Activated T-helper 17 cell treated with anti-CD3 and anti-CD28 coated beads, Interleukin-2, amount 50 U/mL, for 72 hours (primary cell): ENCODE measurements around the gene TAF11L9. TPM values are rescaled to one million over a fixed set of nuclear protein-coding genes. Genes with fewer than 3 reads are reported as not detected.
"Not testable (repeated sequence)": the region's sequence is repeated elsewhere in the genome, so short reads cannot be mapped to it uniquely, and the experiment has no call there.

Source experiments
- ATAC-seq: fragments of 150-1000 bp; cut with Tn5 transposase; replicated peaks from 2 replicates; pipeline ENCODE4 v1.10.0; 2021; ENCODE audit warnings: mild to moderate bottlenecking, moderate library complexity
- H3K27ac Mint-ChIP-seq: one replicate; pipeline ENCODE4 v1.8.0; 2022; ENCODE audit warnings: mixed read lengths
- H3K27me3 Mint-ChIP-seq: one replicate; pipeline ENCODE4 v1.8.0; 2022; ENCODE audit warnings: mixed read lengths
- H3K36me3 Mint-ChIP-seq: one replicate; pipeline ENCODE4 v1.8.0; 2022; ENCODE audit warnings: low read depth, mild to moderate bottlenecking, mixed read lengths
- H3K4me1 Mint-ChIP-seq: one replicate; pipeline ENCODE4 v1.8.0; 2022; ENCODE audit warnings: mixed read lengths
- H3K4me3 Mint-ChIP-seq: one replicate; pipeline ENCODE4 v1.8.0; 2022; ENCODE audit warnings: mild to moderate bottlenecking, mixed read lengths
- H3K9me3 Mint-ChIP-seq: one replicate; pipeline ENCODE4 v1.8.0; 2022; ENCODE audit warnings: mixed read lengths
- total RNA-seq, 2 donors: library from RNA; stranded (reverse); gene quantifications; one replicate each; pipeline ENCODE4 v1.2.3, GENCODE V29; 2022

Gene TAF11L9
- not detected for total RNA-seq

DNA sequence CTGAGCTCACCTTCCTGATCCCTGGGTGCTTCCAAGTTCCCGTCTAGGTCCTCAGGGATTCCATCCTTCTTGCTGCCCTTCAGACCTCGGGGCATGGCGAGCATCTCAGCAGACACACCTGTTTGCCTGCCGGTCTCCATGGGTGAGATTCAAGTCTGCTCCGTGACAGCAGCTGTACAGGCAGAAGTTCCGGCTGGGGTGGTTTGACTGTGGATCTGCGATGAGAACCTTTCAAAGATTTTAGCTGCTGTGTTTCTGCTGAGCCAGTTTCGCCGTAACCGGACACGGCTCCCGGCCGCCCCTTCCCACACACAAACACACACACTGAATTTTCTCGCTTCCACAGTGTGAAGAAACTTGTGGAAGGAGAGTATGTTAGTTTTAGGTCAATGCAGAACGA, at the start of gene TAF11L9:
Gene TAF11L9 (minus strand): TSS at position 140 of the 400 bp plus-strand sequence.
- not testable (repeated sequence) for ATAC-seq, H3K4me3 Mint-ChIP-seq

DNA sequence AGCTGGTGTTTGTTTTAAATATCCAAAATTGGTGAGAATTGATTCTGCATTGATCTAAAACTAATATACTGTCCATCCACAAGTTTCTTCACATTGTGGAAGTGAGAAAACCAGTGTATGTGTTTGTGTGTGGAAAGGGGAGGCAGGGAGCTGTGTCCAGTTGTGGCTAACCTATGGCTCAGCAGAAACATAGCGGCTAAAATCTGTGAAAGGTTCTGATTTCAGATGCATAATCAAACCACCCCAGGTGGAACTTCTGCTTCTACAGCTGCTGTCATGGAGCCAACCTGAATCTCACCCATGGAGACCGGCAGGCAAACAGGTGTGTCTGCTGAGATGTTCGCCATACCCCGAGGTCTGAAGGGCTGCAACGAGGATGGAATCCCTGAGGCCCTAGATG, 40.0 kb upstream of the TAF11L9 start, which contains the start of gene TAF11L14:
Gene TAF11L14 (plus strand): TSS at position 301 of the 400 bp plus-strand sequence.
- Mint-ChIP-seq H3K4me3 (no peak within 1 kb of the TSS), H3K27me3 (no peaks in the 10 kb centered on the region), H3K36me3 (no peaks in the 10 kb centered on the region), H3K4me1 (no peaks in the 10 kb centered on the region), H3K9me3 (peaks cover 7% of the 10 kb centered on the region), H3K27ac (no peak within 1 kb of the TSS)
- no peak for ATAC-seq

More for the DNA sequence above, at the start of gene TAF11L9:
- H3K9me3 Mint-ChIP-seq, H3K27me3 Mint-ChIP-seq, H3K4me1 Mint-ChIP-seq, H3K27ac Mint-ChIP-seq, H3K36me3 Mint-ChIP-seq: not testable (repeated sequence)

DNA sequence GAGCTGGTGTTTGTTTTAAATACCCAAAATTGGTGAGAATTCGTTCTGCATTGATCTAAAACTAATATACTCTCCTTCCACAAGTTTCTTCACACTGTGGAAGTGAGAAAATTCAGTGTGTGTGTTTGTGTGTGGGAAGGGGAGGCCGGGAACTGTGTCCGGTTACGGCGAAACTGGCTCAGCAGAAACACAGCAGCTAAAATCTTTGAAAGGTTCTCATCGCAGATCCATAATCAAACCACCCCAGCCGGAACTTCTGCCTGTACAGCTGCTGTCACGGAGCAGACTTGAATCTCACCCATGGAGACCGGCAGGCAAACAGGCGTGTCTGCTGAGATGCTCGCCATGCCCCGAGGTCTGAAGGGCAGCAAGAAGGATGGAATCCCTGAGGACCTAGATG, 37.6 kb upstream of the TAF11L9 start, which contains the start of gene TAF11L13:
Gene TAF11L13 (plus strand): TSS at position 301 of the 400 bp plus-strand sequence.
- H3K27ac Mint-ChIP-seq, H3K27me3 Mint-ChIP-seq: not testable (repeated sequence)

GRCh38 chr5:17625686-17626085, 31.5 kb upstream of the TAF11L9 start:
- H3K9me3 Mint-ChIP-seq, result peaks cover 7% of the 10 kb centered on the region
- no peaks in the 10 kb centered on the region for H3K27me3 Mint-ChIP-seq
- no peak for ATAC-seq
- no peak overlapping the region for H3K27ac Mint-ChIP-seq
- no peak overlapping the region for H3K4me3 Mint-ChIP-seq
- H3K4me1 Mint-ChIP-seq, result no peaks in the 10 kb centered on the region
- H3K36me3 Mint-ChIP-seq, result no peaks in the 10 kb centered on the region

More for the DNA sequence above, 37.6 kb upstream of the TAF11L9 start, which contains the start of gene TAF11L13:
- not testable (repeated sequence) for ATAC-seq, H3K4me1 Mint-ChIP-seq, H3K4me3 Mint-ChIP-seq, H3K36me3 Mint-ChIP-seq
- peaks cover 10% of the 10 kb centered on the region for H3K9me3 Mint-ChIP-seq

DNA sequence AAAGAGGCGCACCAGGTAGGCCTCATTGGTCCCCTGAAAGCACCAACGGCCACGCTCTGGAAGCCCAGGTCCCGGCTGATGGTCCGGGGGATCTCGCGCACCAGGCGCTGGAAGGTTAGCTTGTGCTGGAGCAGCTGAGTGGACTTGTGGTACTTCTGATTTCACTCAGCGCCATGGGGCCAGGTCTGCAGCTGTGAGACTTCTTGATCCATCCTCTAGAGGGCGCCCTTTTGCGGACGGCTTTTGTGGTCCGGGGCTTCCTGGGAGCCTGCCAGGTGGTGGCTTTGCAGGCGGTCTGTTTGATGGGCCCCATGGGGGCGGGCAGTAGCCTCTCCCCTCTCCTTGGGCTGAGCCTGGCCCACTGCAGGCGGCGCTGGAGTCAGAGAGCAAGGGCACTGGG, 26.4 kb upstream of the TAF11L9 start:
- H3K27ac Mint-ChIP-seq, result no peak overlapping the region
- no peaks in the 10 kb centered on the region for H3K4me1 Mint-ChIP-seq
- ATAC-seq, result no peak
- no peaks in the 10 kb centered on the region for H3K27me3 Mint-ChIP-seq
- peaks cover 10% of the 10 kb centered on the region for H3K9me3 Mint-ChIP-seq
- no peaks in the 10 kb centered on the region for H3K36me3 Mint-ChIP-seq
- no peak overlapping the region for H3K4me3 Mint-ChIP-seq

DNA sequence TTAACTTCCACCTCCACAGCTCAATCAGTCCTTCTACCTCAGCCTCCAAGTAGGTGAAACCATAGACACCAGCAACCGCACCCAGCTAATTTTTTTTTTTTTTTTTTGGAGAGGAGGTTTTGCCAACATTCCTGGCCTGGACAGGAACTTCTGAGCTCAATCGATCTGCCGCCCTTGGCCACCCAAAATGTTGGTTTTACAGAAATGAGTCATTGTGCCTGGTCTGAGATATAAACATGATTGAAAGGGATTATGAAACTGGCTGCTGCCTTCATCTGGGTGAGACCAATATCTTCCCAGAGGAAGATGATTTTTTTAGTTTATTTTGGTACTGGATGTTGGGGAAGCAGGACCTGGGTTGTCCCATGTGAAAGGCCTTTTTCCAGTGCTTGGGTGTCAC, 25.2 kb upstream of the TAF11L9 start:
- Mint-ChIP-seq H3K4me1 (no peaks in the 10 kb centered on the region), H3K9me3 (peaks cover 10% of the 10 kb centered on the region), H3K4me3 (no peak overlapping the region), H3K27ac (no peak overlapping the region), H3K36me3 (no peaks in the 10 kb centered on the region), H3K27me3 (no peaks in the 10 kb centered on the region)
- no peak for ATAC-seq

GRCh38 chr5:17614872-17615605, 20.8 kb upstream of the TAF11L9 start:
- Mint-ChIP-seq H3K27me3 (no peaks in the 10 kb centered on the region), H3K36me3 (no peaks in the 10 kb centered on the region), H3K27ac (no peak overlapping the region), H3K4me3 (no peak overlapping the region), H3K9me3 (peaks cover 7% of the 10 kb centered on the region), H3K4me1 (no peaks in the 10 kb centered on the region)
- no peak for ATAC-seq

GRCh38 chr5:17610092-17610491, 15.9 kb upstream of the TAF11L9 start, which contains the start of gene TAF11L12:
TAF11L12 (plus strand) TSS chr5:17610392.
- not testable (repeated sequence) for H3K36me3 Mint-ChIP-seq, H3K9me3 Mint-ChIP-seq, H3K27ac Mint-ChIP-seq, ATAC-seq, H3K27me3 Mint-ChIP-seq, H3K4me1 Mint-ChIP-seq, H3K4me3 Mint-ChIP-seq

DNA sequence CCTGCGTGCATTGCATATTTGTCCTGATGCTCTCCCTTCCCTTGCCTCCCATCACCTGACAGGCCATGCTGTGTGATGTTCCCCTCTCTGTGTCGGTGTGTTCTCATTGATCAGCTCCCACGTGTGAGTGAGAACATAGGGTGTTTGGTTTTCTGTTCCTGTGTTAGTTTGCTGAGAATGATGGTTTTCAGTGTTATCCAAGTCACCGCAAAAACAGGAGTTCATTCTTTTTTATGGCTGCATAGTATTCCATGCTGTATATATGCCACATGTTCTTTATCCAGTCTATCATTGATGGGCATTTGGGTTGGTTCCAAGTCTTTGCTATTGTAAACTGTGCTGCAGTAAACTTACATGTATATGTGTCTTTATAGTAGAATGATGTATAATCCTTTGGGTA, 13.3 kb upstream of the TAF11L9 start:
- ATAC-seq, H3K36me3 Mint-ChIP-seq, H3K27me3 Mint-ChIP-seq, H3K9me3 Mint-ChIP-seq, H3K4me3 Mint-ChIP-seq, H3K27ac Mint-ChIP-seq, H3K4me1 Mint-ChIP-seq: not testable (repeated sequence)

DNA sequence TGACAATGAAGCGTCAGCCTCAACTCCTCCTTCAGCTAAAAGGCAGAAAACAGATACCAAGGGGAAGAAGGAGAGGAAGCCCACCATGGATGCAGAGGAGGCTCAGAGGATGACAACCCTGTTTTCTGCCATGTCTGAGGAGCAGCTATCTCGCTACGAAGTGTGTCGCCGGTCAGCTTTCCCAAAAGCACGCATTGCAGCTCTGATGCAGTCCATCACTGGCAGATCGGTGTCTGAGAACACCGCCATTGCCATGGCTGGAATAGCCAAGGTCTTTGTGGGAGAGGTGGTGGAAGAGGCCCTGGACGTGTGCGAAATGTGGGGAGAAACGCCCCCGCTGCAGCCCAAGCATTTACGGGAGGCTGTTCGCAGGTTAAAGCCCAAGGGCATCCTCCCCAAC, 10.8 kb upstream of the TAF11L9 start:
- Mint-ChIP-seq H3K27me3 (no peaks in the 10 kb centered on the region), H3K4me1 (no peaks in the 10 kb centered on the region), H3K36me3 (no peaks in the 10 kb centered on the region), H3K4me3 (no peak overlapping the region), H3K27ac (no peak overlapping the region), H3K9me3 (peaks cover 6% of the 10 kb centered on the region)
- ATAC-seq, result no peak

DNA sequence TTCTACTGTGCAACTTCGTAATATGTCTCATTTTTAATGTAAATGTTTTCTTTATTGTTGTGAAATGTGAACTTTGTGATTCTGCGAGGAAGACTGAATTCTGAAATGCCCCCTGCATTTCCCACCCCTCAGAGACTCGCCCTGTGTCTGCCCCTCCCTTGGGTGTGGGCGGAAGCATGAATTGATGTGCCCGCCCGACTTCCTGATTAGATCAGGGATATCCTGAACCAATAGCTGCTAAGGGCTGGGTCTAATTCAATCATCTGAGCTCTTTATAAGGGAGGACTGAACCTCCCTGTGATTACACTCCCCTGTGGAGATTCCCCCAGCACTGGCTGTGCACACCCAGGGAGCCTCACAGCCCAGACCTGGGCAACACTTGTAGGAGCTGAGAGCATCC, 9.7 kb upstream of the TAF11L9 start, which contains the start of gene TAF11L11:
Gene TAF11L11 (plus strand): TSS at position 304 of the 400 bp plus-strand sequence.
- not testable (repeated sequence) for H3K9me3 Mint-ChIP-seq, H3K27me3 Mint-ChIP-seq, H3K36me3 Mint-ChIP-seq, H3K4me3 Mint-ChIP-seq, ATAC-seq, H3K4me1 Mint-ChIP-seq, H3K27ac Mint-ChIP-seq

GRCh38 chr5:17597728-17598127, 3.5 kb upstream of the TAF11L9 start, which contains the start of gene TAF11L10:
TAF11L10 (minus strand) TSS chr5:17597828.
- not testable (repeated sequence) for H3K36me3 Mint-ChIP-seq, H3K27me3 Mint-ChIP-seq, H3K9me3 Mint-ChIP-seq, ATAC-seq, H3K4me3 Mint-ChIP-seq, H3K4me1 Mint-ChIP-seq, H3K27ac Mint-ChIP-seq

DNA sequence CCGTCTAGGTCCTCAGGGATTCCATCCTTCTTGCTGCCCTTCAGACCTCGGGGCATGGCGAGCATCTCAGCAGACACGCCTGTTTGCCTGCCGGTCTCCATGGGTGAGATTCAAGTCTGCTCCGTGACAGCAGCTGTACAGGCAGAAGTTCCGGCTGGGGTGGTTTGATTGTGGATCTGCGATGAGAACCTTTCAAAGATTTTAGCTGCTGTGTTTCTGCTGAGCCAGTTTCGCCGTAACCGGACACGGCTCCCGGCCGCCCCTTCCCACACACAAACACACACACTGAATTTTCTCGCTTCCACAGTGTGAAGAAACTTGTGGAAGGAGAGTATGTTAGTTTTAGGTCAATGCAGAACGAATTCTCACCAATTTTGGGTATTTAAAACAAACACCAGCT, 3.3 kb downstream of the TAF11L9 start, which contains the start of gene TAF11L8:
Gene TAF11L8 (minus strand): TSS at position 101 of the 400 bp plus-strand sequence.
- not testable (repeated sequence) for H3K27ac Mint-ChIP-seq, H3K9me3 Mint-ChIP-seq, H3K4me3 Mint-ChIP-seq, ATAC-seq, H3K27me3 Mint-ChIP-seq, H3K36me3 Mint-ChIP-seq, H3K4me1 Mint-ChIP-seq

DNA sequence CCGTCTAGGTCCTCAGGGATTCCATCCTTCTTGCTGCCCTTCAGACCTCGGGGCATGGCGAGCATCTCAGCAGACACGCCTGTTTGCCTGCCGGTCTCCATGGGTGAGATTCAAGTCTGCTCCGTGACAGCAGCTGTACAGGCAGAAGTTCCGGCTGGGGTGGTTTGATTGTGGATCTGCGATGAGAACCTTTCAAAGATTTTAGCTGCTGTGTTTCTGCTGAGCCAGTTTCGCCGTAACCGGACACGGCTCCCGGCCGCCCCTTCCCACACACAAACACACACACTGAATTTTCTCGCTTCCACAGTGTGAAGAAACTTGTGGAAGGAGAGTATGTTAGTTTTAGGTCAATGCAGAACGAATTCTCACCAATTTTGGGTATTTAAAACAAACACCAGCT, 8.5 kb downstream of the TAF11L9 start, which contains the start of gene TAF11L7:
Gene TAF11L7 (minus strand): TSS at position 101 of the 400 bp plus-strand sequence.
- H3K4me1 Mint-ChIP-seq, H3K27me3 Mint-ChIP-seq, H3K4me3 Mint-ChIP-seq, H3K36me3 Mint-ChIP-seq, H3K27ac Mint-ChIP-seq, ATAC-seq, H3K9me3 Mint-ChIP-seq: not testable (repeated sequence)
